ENCODE data around the gene TTC24.
"Not testable (repeated sequence)": the region's sequence is repeated elsewhere in the genome, so short reads cannot be mapped to it uniquely, and the experiment has no call there.

TTC24 gene

DNA sequence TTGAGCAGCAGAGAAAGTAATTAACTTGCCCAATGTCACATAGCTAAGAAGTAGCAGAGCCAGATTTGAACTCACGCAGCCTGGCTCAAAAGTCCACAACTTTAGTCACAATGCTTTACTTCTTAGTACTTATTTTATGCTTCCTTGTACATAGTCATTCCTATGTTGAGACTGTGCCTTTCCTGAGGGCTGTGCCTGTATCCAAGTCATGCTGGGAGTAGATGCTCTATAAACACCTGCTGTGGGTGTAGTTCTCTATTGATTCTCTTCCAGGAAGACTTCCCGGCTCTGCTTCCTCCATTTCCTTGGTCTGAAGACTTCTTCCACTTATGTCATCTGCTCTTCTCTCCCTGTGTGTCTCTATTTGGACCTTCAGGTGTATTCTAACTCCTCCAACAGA, 23.8 kb upstream of the TTC24 start:
- DNase-seq, result no peak

DNA sequence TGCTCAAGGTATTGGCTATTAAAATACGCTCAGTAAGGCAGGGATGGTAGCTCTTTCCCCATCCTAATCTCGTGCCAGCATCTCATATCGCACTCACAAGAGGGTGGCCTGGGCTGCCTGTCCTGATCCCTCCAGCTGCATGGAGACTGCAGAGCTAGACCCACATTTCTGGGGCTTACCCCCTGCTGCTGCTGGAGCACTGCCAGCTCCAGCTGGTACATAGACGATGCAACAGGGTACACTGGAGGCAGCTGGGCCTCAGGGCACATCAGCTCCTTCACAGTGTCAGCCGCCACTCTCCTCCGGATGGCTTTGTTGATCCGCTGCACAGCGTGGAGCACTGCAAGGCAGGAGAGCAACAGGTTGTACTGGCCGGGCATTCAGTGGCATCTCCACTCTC, 23.2 kb upstream of the TTC24 start:
- no peak for DNase-seq

DNA sequence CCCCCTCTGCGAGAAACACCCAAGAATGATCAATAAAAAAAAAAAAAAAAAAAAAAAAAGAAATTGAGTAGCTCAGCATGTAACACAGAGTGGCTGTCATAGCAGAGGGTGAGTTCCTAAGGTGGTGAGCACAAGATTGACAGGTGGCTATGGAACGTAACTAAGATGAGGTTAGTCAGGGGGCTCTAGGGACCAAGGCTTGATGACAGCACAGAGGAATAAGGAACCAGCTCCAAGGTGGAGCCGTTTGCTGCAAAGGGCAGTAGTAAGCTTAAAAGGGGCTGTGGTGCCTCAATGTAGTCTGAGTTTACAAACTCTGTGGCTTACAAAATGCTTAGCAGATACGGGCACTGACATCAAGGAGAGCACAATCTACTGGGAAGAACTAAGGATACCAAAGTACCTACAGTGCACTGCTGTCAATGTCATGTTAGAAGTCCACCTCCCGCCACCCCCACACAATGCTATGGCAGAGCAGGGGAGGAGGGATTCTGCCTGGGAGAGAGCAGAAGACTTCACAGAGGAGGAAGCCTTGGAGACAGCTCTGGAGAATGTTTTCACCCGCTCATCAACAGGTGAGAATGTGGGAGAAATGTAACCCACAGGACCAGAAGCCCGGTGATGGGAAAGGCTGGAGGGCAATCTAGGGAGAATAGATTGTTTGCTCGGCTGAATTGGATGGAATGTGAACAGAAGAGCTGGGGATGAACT, 20.3 kb upstream of the TTC24 start:
- DNase-seq, result no peak

DNA sequence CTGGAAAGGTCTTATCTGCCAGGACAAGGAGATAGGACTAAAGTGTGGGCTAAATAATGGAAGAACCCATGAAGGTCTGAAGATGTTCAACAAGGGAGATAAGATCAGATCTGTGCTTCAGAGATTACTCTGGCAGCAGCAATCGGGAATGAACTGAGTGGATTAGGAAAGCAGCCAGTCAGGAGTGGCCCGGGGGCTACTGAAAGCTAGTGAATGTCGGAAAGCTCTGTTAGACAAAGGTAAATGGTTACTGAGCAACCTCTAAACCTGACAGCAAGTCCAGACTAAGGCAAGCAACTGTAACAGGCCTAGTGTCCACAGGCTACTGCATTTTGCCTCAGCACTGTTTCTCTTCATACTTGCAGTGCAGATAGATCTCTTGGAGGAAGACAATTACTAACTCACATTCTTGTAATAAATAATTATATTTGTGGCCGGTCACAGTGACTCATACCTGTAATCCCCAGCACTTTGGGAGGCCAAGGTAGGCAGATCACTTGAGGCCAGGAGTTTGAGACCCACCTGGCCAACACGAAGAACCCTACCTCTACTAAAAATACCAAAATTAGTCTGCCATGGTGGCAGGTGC, 19.6 kb upstream of the TTC24 start:
- no peak for DNase-seq

DNA sequence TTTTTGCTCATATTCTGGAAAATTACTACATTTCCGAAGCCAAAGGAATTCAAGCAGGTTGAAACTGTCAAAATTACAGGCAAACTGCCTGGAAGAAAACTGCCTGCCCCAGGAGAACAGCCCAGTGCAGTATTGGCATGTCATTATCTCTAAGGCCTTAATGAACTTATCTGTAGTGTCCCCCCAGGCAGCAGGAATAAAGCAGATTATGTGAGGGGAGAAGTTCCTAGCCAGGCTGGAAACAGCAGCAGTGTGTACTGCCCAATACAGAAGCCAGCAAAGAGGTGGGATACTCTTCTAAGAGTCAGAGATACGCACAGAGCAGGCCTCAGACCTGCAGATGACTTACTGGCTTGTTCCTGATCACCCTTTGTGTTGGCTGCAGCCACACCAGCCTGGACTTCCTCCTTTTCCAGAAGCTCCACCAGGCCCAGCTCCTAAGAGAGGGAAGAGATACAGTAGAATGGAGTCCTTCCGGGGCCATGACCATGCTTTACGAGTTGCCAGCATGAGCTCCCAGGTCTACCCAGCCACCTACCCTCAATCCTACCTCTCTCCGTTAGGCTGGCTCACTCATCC, 18.8 kb upstream of the TTC24 start:
- no peak for DNase-seq

DNA sequence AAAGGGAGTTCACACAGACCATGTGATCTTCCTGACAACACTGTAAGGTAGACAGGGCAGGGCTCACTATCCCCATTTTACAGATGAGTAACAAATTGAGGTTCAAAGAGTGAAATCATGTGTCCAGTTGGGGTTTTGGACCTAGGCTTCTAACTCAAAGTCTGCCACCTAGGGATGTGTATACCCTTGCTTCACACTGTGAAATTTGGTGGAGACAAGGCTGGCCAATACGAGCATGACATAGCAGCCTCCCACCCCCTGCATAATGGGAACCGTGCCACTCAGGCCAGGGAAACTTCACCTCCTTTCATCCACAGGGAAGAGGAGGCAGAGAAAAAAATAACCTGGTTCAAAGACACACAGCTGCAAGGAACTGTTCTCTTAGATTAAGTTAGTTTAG, 14.0 kb upstream of the TTC24 start:
- no peak for DNase-seq

DNA sequence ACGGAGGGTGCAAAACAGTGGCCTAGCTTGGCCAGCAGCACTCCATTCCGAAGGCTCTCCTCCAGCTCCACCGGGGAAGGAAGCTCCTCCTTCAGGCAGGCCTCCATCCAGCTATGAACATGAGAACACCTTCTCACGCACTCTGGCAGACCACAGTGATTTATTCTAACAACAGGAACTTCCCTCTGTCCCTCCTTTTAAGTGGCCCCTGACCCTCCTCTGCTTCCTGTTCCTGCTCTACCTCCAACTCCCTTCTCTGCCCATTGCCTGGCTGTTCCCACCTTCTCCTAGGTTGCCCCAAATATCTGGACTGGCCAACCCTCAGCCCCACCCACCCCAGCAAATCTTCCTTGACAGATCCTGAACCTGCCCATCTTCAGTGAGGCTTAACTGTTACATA, 13.1 kb upstream of the TTC24 start:
- DNase-seq, result no peak

DNA sequence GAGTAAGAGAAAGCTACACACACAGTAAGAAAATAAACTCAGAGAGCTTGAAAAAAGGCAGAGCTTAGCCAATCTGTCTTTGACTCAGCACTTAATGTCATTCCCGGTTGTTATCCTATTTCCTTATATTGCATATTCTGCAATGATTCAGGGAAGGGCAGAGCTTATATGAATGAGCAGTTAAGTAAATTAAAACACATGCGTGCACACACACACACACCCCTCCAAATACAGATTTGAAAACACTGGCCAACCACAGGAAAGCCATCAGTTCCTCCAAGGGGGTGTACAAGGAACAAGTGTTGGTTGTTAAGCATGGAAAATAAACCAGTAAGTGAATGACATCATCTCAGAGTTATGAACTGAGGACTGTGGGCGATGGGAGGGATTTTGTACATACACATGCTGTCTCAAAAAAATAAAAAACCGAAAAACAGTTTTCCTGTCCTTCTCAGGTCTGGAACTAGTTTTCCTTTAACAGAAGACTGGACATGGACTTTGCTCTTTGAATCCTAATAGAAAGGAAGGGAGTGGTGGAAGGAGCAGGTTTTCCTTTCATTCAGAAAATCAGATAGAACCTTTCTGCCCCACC, 8.2 kb upstream of the TTC24 start:
- DNase-seq, result peak; percentile 95

DNA sequence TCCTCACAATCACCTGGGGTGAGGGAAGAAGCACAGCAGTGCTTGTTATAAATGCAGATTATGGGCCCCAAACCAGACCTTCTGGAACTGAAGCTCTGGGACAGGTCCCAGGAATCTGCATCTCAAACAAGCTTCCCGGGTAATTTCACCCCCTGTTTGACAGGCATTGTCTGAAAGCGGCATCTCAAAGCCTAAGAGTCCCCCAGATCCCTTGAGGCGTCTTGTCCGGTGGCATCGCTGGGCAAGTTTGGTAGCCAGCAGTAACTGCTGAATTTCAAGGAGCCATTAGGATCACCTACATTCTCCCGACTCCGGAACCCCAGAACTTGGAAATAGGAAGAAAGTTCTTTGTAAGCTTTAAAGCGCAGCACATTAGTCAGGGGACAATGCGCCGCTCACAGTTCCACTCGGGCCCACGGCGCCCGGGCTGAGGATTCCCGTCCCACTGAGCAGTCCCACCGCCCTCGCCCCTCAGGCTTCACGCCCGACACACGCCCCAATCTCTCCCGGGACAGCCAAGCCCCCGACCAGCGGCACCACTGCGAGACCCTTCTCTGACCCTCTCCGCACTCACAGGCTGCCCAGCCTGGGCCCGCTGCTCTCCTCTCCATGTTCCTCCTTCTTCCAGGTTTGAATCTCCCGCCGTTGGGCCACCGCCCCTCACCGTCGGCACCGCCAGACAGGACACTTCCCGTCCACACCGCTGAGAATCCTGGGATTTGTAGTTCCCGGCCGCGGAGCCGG, 7.4 kb upstream of the TTC24 start, which contains the start of gene IQGAP3:
IQGAP3 (minus strand) TSS at position 647 of the 744 bp plus-strand sequence; CDS start at position 611, 36 bp downstream.
- DNase-seq, result peak; percentile 83

DNA sequence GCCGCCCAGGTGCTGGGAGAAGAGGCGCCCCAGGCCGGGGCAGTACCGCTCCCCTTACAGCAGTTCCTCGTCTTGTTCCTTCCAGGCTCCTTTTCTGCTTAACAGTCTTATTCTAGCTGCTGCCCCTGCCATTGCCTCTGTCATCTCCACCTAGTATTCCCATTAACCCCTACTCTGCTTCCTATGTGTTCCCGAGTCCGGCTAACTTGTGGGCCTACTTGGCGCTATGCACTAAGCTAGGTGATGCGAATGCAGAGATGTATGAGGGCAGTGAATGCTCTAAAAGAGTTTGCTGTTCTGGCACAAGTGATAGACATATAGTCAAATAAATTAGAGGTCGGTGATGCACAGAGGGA, 6.9 kb upstream of the TTC24 start:
- no peak for DNase-seq

DNA sequence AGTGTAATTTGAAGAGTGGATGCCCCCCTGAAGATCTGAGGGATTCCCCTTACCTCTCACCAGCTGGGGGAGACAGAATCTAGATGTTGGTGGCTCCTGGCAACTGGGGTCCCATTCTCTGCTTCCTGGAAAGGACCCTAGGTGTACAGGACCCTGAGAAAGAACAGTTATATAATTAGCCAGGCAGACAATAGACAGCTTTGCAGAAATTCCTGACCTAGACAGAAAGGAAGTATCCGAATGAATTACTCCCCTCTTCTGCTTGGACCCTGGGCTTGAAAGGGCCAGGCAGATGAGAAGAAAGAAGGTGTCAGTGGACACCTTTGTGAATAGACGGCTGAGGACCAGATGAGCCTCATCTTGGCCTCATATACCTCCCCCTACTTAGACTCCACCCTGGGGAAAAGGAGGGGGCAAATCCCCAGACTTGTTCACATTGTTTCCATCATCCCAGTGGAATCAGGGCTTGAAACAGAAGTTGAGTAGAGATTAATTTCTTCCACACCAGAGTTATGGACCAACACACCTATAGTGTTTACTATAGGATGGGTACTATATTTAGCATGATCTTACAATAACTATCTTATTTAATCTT, 5.4 kb upstream of the TTC24 start:
- no peak for DNase-seq

DNA sequence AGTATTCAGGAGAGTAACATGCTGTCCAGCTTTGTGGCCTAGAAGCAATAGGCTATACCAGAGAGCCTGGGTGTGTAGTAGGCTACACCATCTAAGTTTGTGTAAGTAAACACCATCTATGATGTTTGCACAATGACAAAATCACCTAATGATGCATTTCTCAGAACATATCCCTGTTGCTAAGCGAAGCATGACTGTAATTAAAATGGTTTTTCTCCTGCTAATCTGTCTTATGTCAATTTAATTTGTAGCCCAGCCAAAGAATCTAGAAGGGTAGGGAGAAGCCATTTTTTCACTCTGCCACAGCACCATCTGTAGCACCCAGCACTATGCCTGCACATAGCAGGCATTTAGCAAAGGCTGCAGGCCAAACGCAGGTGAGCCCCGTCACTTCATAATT, 2.0 kb upstream of the TTC24 start:
- DNase-seq, result no peak

DNA sequence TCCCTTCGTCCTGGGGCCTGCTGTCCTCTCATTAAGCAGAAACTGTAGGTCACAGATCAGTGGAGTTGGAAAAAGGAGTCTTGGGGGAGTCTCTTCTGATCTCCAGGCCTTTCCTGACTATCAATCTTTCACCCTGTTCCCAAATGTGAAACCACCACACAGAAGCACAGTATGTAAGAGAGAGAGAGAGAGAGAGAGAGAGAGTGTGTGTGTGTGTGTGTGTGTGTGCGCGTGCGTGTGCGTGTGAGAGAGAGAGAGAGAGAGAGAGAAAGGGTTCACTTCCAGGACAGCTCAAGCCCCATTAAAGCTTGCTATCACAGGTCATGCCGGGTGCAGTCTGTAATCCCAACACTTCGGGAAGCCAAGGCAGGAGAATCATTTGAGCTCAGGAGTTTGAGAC, 1.5 kb upstream of the TTC24 start:
- DNase-seq, result peak; percentile 19

DNA sequence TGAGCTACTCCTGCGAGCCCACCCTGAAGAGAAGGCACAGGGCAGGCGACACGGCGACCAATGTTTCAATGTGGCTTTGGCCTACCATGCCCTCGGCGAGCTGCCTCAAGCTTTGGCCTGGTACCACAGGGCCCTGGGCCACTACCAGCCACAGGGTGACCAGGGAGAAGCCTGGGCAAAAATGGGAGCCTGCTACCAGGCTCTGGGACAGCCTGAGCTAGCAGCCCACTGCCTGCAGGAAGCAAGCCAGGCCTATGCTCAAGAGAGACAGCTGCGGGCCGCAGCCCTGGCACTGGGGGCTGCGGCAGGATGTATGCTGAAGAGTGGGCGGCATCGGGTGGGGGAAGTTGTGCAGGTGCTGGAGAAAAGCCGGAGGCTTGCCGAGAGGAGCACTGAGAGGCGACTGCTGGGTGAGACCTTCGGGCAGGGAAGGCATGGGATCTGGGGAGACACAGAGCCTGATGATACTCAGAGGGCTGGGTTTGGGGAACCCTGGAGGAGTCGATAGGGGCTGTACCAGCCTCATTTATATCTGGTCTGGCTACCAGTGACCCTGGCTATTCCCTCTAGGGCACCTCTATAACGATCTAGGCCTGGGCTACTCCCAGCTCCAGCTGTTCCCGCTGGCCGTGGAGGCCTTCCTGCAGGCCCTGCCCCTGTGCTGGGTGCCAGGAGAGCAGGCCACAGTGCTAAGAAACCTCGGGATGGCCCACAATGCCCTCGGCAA, 2.3 kb downstream of the TTC24 start:
- DNase-seq, result no peak

DNA sequence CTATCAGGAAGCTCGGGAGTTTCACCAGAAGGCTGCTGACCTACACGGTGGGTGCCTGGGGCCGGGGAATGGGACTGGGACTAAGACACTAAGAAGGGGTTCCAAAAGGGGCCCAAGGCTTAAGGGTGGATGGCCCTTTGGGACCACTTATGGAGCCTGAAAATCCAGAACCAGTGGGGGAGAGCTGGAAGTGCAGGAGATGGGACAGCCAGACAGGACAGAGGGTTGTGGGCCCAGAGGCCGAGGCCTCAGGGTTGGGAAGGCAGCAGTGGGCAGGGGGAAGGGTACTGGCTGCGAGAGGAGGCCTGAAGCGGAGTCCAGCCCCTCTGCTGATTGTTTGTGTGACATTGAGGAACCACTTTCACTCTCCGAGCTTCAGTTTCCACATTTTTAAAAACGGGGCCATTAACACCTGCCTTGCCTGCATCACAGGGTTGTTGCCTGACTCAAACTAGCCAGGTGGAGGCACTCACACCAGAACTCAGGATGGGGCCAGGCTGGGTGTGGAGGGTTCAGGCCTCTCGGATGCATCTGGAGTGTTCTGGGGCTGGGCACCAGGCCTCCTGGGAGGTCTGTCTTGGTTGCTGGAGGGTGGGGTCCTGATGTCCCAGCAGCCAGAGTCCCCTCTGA, 3.0 kb downstream of the TTC24 start:
- DNase-seq, result no peak

DNA sequence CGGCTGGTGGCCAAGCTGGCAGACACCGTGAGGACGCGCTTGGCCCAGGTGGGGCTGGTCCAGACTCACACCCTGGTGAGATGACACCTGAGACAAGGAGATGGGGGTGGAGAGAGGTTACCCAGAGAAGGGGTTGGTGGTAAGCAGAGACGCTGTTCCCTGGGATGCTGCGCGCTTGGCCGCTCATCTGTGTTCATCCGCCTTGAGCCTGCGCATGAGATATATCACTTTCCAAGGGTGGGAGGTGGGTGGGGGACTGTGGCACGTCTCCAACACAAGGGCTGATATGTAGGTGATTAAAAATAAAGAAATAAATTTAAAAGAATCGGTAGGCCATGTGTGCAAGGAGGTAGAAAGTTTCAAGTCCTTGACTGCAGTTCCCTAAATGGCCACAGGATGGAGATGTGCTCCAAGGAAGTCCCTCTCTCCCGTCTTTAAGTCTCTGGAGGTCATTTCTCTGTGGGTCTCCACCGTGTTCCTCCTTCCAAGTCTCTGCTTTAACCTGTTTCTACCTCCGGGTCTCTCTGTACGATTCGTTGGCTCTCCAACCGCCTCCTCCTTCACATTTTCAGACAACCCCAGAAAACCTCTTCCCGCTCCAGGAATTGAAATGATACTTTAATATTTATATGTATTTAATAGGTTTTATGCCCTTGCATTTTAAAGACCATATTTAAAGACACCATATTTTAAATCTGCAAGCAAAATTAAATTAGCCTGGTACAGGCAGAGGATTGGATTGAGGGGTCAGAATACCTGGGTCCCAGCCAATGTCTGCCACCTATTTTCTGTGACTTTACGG, 4.5 kb downstream of the TTC24 start:
- DNase-seq, result peak; percentile 88

DNA sequence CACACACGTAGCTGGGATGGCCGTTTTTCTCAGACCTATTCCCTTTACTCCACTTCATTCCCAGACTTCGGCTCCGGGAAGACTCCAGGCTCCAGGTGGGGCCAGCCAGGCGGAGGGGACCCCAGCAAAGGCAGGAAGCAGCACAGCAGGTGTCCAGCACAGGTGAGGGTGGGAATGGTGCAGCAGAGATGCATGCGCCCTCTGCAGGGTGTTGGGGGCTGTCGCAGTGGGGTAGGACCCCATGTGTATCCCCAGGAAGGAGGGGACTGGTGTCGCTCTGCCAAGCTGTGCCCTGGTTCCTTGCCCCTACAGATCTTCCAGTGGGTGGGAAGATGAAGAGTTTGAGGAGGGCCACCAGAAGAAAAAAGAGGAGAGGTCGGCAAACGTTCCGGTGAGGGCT, 5.3 kb downstream of the TTC24 start:
- no peak for DNase-seq

DNA sequence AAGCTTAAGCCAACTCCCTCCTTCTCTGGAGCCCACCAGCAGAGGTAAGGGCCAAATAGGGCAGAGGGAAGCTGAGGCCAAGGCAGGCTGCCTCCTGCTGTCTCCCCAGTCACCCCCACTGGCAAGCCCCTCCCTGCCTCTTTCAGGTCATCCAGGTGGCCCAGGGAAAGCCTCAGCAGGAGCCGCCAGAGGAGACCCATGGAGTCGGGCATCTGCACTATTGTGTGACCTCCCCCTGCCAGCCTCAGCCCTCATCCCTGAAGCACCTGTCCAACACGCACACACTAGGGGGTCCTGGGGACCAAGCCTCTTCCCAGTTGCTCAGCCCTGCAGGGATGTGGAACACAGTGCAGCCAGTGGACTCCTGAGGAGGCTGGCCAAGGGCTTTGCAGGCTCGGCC, 6.8 kb downstream of the TTC24 start:
- no peak for DNase-seq

DNA sequence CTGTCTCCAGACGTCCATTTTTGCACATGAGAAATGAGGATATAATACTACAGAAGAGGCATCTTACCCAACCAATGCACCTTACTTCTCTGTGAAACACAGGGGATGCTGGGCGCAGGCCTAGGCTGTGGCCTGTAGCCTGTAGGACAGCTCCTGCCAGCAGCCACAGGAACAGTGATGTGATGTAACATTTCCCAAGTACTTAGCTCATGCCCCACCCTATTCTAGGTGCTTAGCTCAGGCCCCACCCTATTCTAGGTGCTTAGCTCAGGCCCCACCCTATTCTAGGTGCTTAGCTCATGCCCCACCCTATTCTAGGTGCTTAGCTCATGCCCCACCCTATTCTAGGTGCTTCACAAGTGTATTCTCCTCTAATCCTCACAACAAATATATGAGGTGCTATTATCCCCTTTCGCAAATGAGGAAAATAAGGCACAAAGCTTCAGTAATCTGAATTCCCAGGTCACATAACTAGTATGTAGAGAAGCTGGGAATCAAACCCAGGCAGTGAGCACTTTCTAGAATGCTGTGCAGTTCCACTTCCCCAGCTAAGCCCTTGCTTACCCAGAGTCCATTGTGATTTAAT, 7.5 kb downstream of the TTC24 start:
- no peak for DNase-seq

DNA sequence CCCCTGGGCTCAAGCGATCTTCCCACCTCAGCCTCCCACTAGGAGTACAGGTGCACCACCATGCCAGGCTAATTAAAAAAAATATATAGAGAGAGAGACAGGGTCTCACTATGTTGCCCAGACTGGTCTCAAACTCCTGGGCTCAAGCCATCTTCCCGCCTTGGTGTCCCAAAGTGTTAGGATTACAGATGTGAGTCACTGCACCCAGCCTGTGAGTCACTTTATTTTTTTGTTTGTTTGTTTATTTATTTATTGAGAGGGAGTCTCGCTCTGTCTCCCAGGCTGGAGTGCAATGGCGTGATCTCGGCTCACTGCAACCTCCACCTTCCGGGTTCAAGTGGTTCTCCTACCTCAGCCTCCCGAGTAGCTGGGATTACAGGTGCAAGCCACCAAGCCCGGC, 8.4 kb downstream of the TTC24 start:
- DNase-seq, result not testable (repeated sequence)

DNA sequence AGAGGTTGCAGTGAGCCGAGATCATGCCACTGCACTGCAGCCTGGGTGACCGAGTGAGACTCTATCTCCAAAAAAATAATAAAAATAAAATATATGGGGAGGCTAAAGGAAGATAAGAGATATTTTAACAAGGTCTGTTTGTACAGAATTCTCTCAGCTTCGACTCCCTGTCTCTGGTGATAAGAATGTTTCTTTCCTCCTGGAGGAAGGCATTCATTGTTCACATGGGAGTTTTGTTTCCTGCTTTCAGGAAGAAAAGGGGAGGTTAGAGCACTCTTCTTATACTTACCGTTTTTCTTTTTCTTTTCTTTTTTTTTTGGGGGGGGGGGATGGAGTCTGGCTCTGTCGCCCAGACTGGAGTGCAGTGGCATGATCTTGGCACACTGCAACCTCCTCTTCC, 10.0 kb downstream of the TTC24 start:
- no peak for DNase-seq

Data from kidney glomerular epithelial cell (primary cell).